Measurements from ENCODE around the gene MTA1.

DNA sequence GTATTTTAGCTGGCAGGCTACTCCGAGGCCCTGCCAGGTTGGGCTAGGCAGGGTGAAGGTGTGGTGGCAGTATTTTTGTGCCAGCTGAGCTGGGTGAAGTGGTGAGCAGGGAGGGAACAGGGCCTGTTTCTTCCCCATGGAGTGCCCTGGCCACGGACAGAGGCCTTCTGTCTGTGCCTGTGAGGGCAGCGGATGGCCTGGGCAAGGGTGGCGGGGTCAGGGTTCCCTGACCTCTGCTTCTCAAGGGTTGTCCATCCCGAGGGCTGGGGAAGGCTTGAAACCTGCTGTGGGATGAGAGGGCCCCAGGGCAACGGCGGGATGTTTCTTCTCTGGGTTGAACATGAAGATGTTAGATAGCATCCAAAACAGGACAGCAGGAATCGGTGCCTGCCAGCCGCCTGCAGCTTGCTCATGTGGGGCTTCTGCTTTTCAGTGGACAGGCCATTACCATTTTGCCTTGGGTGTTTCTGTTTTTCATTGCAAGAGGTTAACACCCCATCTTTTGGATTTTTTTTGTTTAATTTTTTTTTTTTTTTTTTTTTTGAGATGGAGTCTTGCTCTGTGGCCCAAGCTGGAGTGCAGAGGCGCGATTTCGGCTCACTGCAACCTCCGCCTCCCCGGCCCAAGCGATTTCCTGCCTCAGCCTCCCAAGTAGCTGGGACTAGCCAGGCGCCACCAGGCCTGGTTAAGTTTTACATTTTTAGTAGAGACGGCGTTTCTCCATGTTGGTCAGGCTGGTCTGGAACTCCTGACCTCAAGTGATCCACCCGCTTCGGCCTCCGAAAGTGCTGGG is 3.3 kb downstream of the MTA1 start:
- no peak for TF ChIP-seq SPI1 (IDR thresholded peaks at IDR 0.05; ENCODE audit: borderline replicate concordance, low read depth)
- TF ChIP-seq, protein P1, sequence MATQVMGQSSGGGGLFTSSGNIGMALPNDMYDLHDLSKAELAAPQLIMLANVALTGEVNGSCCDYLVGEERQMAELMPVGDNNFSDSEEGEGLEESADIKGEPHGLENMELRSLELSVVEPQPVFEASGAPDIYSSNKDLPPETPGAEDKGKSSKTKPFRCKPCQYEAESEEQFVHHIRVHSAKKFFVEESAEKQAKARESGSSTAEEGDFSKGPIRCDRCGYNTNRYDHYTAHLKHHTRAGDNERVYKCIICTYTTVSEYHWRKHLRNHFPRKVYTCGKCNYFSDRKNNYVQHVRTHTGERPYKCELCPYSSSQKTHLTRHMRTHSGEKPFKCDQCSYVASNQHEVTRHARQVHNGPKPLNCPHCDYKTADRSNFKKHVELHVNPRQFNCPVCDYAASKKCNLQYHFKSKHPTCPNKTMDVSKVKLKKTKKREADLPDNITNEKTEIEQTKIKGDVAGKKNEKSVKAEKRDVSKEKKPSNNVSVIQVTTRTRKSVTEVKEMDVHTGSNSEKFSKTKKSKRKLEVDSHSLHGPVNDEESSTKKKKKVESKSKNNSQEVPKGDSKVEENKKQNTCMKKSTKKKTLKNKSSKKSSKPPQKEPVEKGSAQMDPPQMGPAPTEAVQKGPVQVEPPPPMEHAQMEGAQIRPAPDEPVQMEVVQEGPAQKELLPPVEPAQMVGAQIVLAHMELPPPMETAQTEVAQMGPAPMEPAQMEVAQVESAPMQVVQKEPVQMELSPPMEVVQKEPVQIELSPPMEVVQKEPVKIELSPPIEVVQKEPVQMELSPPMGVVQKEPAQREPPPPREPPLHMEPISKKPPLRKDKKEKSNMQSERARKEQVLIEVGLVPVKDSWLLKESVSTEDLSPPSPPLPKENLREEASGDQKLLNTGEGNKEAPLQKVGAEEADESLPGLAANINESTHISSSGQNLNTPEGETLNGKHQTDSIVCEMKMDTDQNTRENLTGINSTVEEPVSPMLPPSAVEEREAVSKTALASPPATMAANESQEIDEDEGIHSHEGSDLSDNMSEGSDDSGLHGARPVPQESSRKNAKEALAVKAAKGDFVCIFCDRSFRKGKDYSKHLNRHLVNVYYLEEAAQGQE (IDR thresholded peaks at IDR 0.05; ENCODE audit: insufficient replicate concordance, low read depth): no peak
- TF ChIP-seq, protein P2, sequence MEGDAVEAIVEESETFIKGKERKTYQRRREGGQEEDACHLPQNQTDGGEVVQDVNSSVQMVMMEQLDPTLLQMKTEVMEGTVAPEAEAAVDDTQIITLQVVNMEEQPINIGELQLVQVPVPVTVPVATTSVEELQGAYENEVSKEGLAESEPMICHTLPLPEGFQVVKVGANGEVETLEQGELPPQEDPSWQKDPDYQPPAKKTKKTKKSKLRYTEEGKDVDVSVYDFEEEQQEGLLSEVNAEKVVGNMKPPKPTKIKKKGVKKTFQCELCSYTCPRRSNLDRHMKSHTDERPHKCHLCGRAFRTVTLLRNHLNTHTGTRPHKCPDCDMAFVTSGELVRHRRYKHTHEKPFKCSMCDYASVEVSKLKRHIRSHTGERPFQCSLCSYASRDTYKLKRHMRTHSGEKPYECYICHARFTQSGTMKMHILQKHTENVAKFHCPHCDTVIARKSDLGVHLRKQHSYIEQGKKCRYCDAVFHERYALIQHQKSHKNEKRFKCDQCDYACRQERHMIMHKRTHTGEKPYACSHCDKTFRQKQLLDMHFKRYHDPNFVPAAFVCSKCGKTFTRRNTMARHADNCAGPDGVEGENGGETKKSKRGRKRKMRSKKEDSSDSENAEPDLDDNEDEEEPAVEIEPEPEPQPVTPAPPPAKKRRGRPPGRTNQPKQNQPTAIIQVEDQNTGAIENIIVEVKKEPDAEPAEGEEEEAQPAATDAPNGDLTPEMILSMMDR (IDR thresholded peaks at IDR 0.05; ENCODE audit: insufficient read depth, low read length): no peak
- no peak for TF ChIP-seq POLR2AphosphoS5 (IDR thresholded peaks at IDR 0.05; ENCODE audit: low read depth)
- no peak for TF ChIP-seq GABPA (IDR thresholded peaks at IDR 0.05; ENCODE audit: low read depth)

All from HL-60 (cell line).